Ishikawa (cell line): ENCODE measurements around the gene BABAM2.

Experiments
- CEBPB ChIP-seq: IDR thresholded peaks from 2 replicates; pipeline ENCODE4 v1.6.1; 2012
- CREB1 ChIP-seq: IDR thresholded peaks from 2 replicates; pipeline ENCODE4 v1.6.1; 2012; ENCODE audit warnings: low read depth
- EP300 ChIP-seq: IDR thresholded peaks from 2 replicates; pipeline ENCODE4 v1.6.1; 2012; ENCODE audit warnings: borderline replicate concordance
- TAF1 ChIP-seq: IDR thresholded peaks from 2 replicates; pipeline ENCODE4 v1.6.1; 2012; ENCODE audit warnings: low read depth, mild to moderate bottlenecking
- TEAD4 ChIP-seq: IDR thresholded peaks from 2 replicates; pipeline ENCODE4 v1.6.1; 2012
- YY1 ChIP-seq: IDR thresholded peaks from 2 replicates; pipeline ENCODE4 v1.6.1; 2012; ENCODE audit warnings: low read depth
- ZBTB7A ChIP-seq: IDR thresholded peaks from 2 replicates; pipeline ENCODE4 v1.6.1; 2012; ENCODE audit warnings: low read depth
- TF ChIP-seq, protein P1 (sequence below): IDR thresholded peaks from 2 replicates; pipeline ENCODE4 v1.6.1; 2012; ENCODE audit warnings: low read depth, mild to moderate bottlenecking

DNA sequence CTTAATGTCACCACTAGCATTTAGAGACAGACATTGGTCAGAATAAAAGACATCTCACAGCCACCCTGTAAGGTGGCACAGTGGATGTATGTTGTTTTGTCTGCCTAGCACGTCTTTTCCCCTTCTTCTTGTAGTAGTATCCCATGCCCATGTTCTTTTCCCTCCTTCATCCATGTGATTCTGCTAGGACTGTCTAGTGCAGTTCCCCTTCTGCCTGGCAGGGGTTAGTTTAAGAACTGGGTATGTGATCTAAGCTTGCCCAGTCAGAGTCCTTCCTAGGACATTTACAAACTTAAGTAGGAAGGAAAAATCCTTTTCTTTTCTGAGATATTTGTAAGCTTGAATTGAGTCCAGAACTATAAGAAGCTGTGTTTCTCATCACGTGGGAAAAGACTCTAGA lies 172.3 kb downstream of the BABAM2 start:
- no peak for TF ChIP-seq TAF1
- no peak for TF ChIP-seq EP300
- TF ChIP-seq CEBPB, result no peak
- no peak for TF ChIP-seq CREB1
- TF ChIP-seq, protein P1, sequence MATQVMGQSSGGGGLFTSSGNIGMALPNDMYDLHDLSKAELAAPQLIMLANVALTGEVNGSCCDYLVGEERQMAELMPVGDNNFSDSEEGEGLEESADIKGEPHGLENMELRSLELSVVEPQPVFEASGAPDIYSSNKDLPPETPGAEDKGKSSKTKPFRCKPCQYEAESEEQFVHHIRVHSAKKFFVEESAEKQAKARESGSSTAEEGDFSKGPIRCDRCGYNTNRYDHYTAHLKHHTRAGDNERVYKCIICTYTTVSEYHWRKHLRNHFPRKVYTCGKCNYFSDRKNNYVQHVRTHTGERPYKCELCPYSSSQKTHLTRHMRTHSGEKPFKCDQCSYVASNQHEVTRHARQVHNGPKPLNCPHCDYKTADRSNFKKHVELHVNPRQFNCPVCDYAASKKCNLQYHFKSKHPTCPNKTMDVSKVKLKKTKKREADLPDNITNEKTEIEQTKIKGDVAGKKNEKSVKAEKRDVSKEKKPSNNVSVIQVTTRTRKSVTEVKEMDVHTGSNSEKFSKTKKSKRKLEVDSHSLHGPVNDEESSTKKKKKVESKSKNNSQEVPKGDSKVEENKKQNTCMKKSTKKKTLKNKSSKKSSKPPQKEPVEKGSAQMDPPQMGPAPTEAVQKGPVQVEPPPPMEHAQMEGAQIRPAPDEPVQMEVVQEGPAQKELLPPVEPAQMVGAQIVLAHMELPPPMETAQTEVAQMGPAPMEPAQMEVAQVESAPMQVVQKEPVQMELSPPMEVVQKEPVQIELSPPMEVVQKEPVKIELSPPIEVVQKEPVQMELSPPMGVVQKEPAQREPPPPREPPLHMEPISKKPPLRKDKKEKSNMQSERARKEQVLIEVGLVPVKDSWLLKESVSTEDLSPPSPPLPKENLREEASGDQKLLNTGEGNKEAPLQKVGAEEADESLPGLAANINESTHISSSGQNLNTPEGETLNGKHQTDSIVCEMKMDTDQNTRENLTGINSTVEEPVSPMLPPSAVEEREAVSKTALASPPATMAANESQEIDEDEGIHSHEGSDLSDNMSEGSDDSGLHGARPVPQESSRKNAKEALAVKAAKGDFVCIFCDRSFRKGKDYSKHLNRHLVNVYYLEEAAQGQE, result no peak
- no peak for TF ChIP-seq TEAD4
- no peak for TF ChIP-seq ZBTB7A
- TF ChIP-seq YY1, result no peak
